Right cardiac atrium (tissue), 5 donors: Measurements from ENCODE around the gene CDH4. TPM values are rescaled to one million over a fixed set of nuclear protein-coding genes. Genes with fewer than 3 reads are reported as not detected.
A peak's percentile ranks its signal among the peaks of the same experiment; 100 is the strongest.

Experiments used
- ATAC-seq, 2 donors: fragments of 200-7000 bp; cut with Tn5 transposase; one replicate each; pipeline versions ENCODE4 v1.8.0 to v1.9.1; 2020; ENCODE audit warnings: moderate library complexity in 2 of 2, mild to moderate bottlenecking in 1 of 2
- DNase-seq, 3 donors: peaks; one replicate each; pipeline ENCODE4 v3.0.0-alpha.2; 2020
- H3K27ac ChIP-seq: one replicate; pipeline ENCODE4 v1.5.1; 2013; ENCODE audit warnings: mild to moderate bottlenecking, low read length, control low read depth, moderate library complexity
- H3K27me3 ChIP-seq: one replicate; pipeline ENCODE4 v1.6.1; 2013; ENCODE audit not compliant: control insufficient read depth, insufficient read depth
- H3K4me1 ChIP-seq: one replicate; pipeline ENCODE4 v1.6.1; 2013; ENCODE audit warnings: low read length; ENCODE audit not compliant: control insufficient read depth, insufficient read depth
- H3K4me3 ChIP-seq: one replicate; pipeline ENCODE4 v1.5.1; 2013; ENCODE audit warnings: low read length, control low read depth
- H3K9me3 ChIP-seq: one replicate; pipeline ENCODE4 v1.6.1; 2013; ENCODE audit warnings: low read length; ENCODE audit not compliant: control insufficient read depth
- WGBS: extraction: QIAGEN DNeasy Blood & Tissue Kit; methylation state at CpG from one replicate; pipeline ENCODE4 v1.1.7; 2013; 5-methylcytosine and 5-hydroxymethylcytosine counted together
- intact Hi-C, 4 donors: fragments of 100-400 bp; cut with DNase I; formaldehyde crosslinking; loops; one replicate each; pipeline versions ENCODE4 v1.11.0 to v1.14.0; 2022 to 2023
- polyA plus RNA-seq: library from polyadenylated mRNA; stranded (reverse); fragments of 200-250 nt; gene quantifications from one replicate; pipeline ENCODE4 v1.2.3, GENCODE V29; 2013
- total RNA-seq, 4 donors: library from RNA; stranded (reverse); fragmentation: NEBNext Ultra II Directional; extraction: Animal tissue kit (Norgen Biotek cat#: 25700); gene quantifications; one replicate each; pipeline ENCODE4 v1.2.1, GENCODE V29; 2021
- donor health status: healthy with polysubstance abuse.
- donor health status: DM: no; HTN: yes; CAD: no.
- donor health status: DM: no; HTN: no; CAD: no.
- donor health status: DM: no; HTN: yes; CAD: no; lungs with severe emphysema.
- donor health status: DM: yes; HTN: yes; CAD: no.

CDH4 gene
- total and polyA plus RNA-seq, 5 donors, result 0.21 to 1.0 (median 0.39) TPM

DNA sequence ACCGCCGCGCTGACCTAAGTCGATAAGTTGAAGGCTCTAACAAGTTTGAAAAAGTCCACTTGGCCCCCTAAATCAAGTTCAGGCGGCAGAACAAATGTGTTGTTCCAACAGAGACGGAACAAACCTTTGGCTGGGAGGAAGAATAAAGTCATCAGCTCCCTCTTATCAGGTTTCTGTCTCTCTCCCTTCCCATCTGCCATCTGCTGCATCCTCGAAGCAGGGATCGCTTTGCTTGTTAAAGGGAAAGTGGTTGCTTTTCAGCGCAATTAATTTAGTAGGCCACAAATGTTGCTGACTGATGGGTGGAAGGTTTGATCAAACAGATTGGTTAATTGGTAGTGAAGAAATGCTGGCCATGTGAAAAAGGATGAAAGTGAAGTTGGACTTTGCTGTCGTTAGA is 64.3 kb downstream of the CDH4 start:
- no peak for DNase-seq
- Histone ChIP-seq H3K4me3 (no peak overlapping the region), H3K4me1 (no peaks in the 10 kb centered on the region), H3K27me3 (no peaks in the 10 kb centered on the region), H3K27ac (no peak overlapping the region), H3K9me3 (no peaks in the 10 kb centered on the region)
- intact Hi-C loops, result no loop called here
- no peak for ATAC-seq
- WGBS, result 59% methylated on average over 10 of the region's 10 CpGs

- no peaks in the 10 kb centered on the region for H3K9me3 ChIP-seq
- intact Hi-C loops, result no loop called here
- DNase-seq (no peak), ATAC-seq (no peak)
- H3K27ac ChIP-seq, result no peak overlapping the region
- H3K4me1 ChIP-seq, result no peaks in the 10 kb centered on the region
- WGBS, result 64% methylated on average over 12 of the region's 12 CpGs
- no peaks in the 10 kb centered on the region for H3K27me3 ChIP-seq
- H3K4me3 ChIP-seq, result no peak overlapping the region
Observed at GRCh38 chr20:61317966-61318530, 66.0 kb downstream of the CDH4 start.

- no peaks in the 10 kb centered on the region for H3K9me3 ChIP-seq
- no peak overlapping the region for H3K27ac ChIP-seq
- DNase-seq, result no peak
- intact Hi-C loops, result no loop called here
- peak in 1 of 2 donors; percentile 34 for ATAC-seq
- no peak overlapping the region for H3K4me3 ChIP-seq
- H3K27me3 ChIP-seq, result no peaks in the 10 kb centered on the region
- H3K4me1 ChIP-seq, result no peaks in the 10 kb centered on the region
- WGBS, result 78% methylated on average over 21 of the region's 21 CpGs
Observed at GRCh38 chr20:61320691-61321425, 68.8 kb downstream of the CDH4 start.

DNA sequence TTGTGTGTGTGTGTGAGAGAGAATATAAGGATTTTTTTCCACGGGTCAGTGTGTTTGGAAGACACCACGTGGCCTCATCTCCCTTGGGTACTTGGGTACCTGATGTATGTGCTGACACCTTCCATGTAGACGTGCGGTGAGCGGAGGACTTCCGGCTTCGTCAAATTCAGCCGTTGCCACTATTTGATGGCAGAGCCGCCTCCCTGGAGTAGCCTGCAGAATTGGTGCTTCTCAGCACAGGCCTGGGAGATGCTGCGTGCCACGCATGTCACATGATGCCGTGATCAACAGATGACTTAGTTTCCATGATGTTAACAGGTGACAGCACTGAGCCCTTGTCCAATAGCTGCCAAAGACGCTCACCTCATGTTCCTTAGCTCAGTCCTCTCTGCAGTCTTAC is 69.4 kb downstream of the CDH4 start:
- no peak for ATAC-seq
- intact Hi-C loops, result no loop called here
- no peak overlapping the region for H3K27ac ChIP-seq
- H3K9me3 ChIP-seq, result no peaks in the 10 kb centered on the region
- no peak overlapping the region for H3K4me3 ChIP-seq
- DNase-seq, result no peak
- no peaks in the 10 kb centered on the region for H3K4me1 ChIP-seq
- no peaks in the 10 kb centered on the region for H3K27me3 ChIP-seq
- WGBS, result 88% methylated on average over 13 of the region's 13 CpGs

DNA sequence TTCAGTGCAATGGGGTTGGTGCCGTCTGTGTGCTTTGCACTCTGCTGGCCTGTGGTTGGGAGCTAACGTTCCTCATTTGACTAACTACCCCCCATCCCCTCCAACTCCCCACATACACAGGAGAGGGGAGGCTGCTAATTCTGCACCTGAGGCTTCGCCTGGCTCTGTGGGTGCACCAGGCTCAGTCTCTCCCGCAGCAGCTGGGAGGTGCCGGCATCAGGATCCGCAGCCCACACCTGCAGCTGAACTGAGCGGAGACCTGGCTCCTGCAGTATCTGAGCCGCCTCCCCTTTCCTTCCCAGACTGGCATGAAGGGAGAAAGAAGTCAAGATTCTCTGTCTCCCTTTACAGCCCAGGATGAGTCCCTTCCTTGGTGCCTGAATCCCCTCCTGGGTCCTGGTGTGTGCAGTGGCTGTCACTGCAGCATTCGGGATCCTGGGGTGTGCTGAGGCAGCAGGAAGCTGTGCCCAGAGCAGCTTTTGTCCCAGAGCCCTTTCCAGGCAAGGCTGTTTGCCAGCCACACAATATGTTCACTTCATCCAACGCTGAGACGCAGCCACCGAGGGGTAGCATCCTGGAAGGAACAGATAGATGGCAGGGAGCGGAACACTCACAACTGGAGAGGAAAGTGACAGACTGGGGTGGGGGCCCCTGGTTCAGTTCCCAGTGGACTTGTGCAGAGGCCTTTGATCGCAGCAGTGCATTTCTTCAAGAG is 70.2 kb downstream of the CDH4 start:
- H3K9me3 ChIP-seq, result no peaks in the 10 kb centered on the region
- no peaks in the 10 kb centered on the region for H3K27me3 ChIP-seq
- WGBS, result 65% methylated on average over 14 of the region's 14 CpGs
- intact Hi-C loops, result no loop called here
- H3K4me3 ChIP-seq, result no peak overlapping the region
- H3K4me1 ChIP-seq, result no peaks in the 10 kb centered on the region
- ATAC-seq (no peak), DNase-seq (no peak)
- H3K27ac ChIP-seq, result no peak overlapping the region

GRCh38 chr20:61324906-61325305 is 72.8 kb downstream of the CDH4 start:
- intact Hi-C loops, result no loop called here
- no peaks in the 10 kb centered on the region for H3K27me3 ChIP-seq
- DNase-seq (no peak), ATAC-seq (no peak)
- no peak overlapping the region for H3K27ac ChIP-seq
- H3K4me1 ChIP-seq, result no peaks in the 10 kb centered on the region
- WGBS, result 81% methylated on average over 8 of the region's 8 CpGs
- H3K9me3 ChIP-seq, result no peaks in the 10 kb centered on the region
- H3K4me3 ChIP-seq, result no peak overlapping the region

- Histone ChIP-seq H3K27ac (no peak overlapping the region), H3K9me3 (no peaks in the 10 kb centered on the region), H3K4me1 (no peaks in the 10 kb centered on the region), H3K4me3 (no peak overlapping the region), H3K27me3 (no peaks in the 10 kb centered on the region)
- no peak for DNase-seq
- intact Hi-C loops, result no loop called here
- WGBS, result 73% methylated on average over 10 of the region's 10 CpGs
- ATAC-seq, result no peak
Observed at GRCh38 chr20:61325718-61326117, 73.7 kb downstream of the CDH4 start.

DNA sequence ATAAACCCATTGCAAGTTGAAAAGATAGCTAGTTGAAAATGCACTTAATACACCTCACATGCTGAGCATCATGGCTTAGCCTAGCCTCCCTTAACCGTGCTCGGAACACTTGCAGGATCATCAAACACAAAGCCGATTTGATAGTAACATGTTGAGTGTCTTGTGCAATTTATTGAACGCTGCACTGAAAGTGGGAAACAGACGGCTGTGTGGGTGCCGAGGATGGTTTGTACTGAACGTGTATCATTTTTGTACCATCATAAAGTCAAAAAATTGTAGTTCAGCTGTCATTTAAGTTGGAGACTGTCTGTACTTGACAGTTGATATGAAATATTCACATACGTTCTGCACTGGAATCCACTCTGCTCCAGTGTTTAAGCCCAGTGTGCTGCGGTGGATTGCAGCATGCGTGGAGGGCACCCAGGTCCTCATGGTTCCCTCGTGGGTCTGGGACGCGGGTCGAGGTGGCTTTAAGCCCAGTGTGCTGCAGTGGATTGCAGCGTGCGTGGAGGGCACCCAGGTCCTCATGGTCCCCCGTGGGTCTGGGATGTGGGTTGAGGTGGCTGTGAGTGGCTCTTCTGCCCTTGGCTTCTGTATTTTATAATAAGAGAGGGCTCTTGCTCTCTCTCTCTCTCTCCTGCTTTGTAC is 77.0 kb downstream of the CDH4 start:
- ATAC-seq, result peak; percentile 87 to 93
- no peaks in the 10 kb centered on the region for H3K4me1 ChIP-seq
- 84% methylated on average over 17 of the region's 17 CpGs for WGBS
- peak; percentile 33 to 70 (median 65) for DNase-seq
- H3K27ac ChIP-seq, result no peak overlapping the region
- H3K9me3 ChIP-seq, result no peaks in the 10 kb centered on the region
- H3K4me3 ChIP-seq, result no peak overlapping the region
- intact Hi-C loops, result no loop called here
- no peaks in the 10 kb centered on the region for H3K27me3 ChIP-seq

GRCh38 chr20:61330441-61330840 is 78.4 kb downstream of the CDH4 start:
- no peaks in the 10 kb centered on the region for H3K27me3 ChIP-seq
- H3K9me3 ChIP-seq, result no peaks in the 10 kb centered on the region
- DNase-seq, result no peak
- no peak overlapping the region for H3K27ac ChIP-seq
- H3K4me3 ChIP-seq, result no peak overlapping the region
- no peaks in the 10 kb centered on the region for H3K4me1 ChIP-seq
- intact Hi-C loops, result no loop called here
- no peak for ATAC-seq
- 80% methylated on average over 14 of the region's 14 CpGs for WGBS

- Histone ChIP-seq H3K27me3 (no peaks in the 10 kb centered on the region), H3K27ac (no peak overlapping the region), H3K4me3 (no peak overlapping the region), H3K4me1 (no peaks in the 10 kb centered on the region), H3K9me3 (no peaks in the 10 kb centered on the region)
- WGBS, result 75% methylated on average over 11 of the region's 11 CpGs
- intact Hi-C loops, result no loop called here
- DNase-seq (no peak), ATAC-seq (peak; percentile 71 to 88)
Observed at GRCh38 chr20:61331543-61331942, 79.5 kb downstream of the CDH4 start.
